ENCODE measurements around the gene NOS3. TPM values are rescaled to one million over a fixed set of nuclear protein-coding genes. Genes with fewer than 3 reads are reported as not detected.

NOS3 gene
- total and polyA plus RNA-seq, 9 of the 15 experiments (the other 6 are each of a cell fraction or from before 2014, with no cell fraction given): 1.1 to 121 (median 23.6) TPM

- TF ChIP-seq CBX8 (IDR thresholded peaks at IDR 0.05; ENCODE audit: borderline replicate concordance, extremely low read depth, low read depth, low read length, poor library complexity, severe bottlenecking): no peak
- no peak for TF ChIP-seq ILF3 (IDR thresholded peaks at IDR 0.05; ENCODE audit: borderline replicate concordance)
- peak; percentile 15; the same call in 1 of the 2 replicates for TF ChIP-seq CTBP1 (IDR thresholded peaks at IDR 0.05; ENCODE audit: borderline replicate concordance)
- TF ChIP-seq, protein P1, sequence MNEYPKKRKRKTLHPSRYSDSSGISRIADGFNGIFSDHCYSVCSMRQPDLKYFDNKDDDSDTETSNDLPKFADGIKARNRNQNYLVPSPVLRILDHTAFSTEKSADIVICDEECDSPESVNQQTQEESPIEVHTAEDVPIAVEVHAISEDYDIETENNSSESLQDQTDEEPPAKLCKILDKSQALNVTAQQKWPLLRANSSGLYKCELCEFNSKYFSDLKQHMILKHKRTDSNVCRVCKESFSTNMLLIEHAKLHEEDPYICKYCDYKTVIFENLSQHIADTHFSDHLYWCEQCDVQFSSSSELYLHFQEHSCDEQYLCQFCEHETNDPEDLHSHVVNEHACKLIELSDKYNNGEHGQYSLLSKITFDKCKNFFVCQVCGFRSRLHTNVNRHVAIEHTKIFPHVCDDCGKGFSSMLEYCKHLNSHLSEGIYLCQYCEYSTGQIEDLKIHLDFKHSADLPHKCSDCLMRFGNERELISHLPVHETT (CRISPR knock-in tag; conservative IDR thresholded peaks at IDR 0.05 in 1 of 2, IDR thresholded peaks at IDR 0.05 in 1 of 2): no peak
- TF ChIP-seq ILK (tag; IDR thresholded peaks at IDR 0.05; ENCODE audit: borderline replicate concordance, low read depth): no peak
- TF ChIP-seq HDAC2 (IDR thresholded peaks at IDR 0.05): no peak
- TF ChIP-seq ZNF551 (CRISPR knock-in tag; IDR thresholded peaks at IDR 0.05): no peak
- TF ChIP-seq HLTF (IDR thresholded peaks at IDR 0.05): no peak
- TF ChIP-seq, protein P2, sequence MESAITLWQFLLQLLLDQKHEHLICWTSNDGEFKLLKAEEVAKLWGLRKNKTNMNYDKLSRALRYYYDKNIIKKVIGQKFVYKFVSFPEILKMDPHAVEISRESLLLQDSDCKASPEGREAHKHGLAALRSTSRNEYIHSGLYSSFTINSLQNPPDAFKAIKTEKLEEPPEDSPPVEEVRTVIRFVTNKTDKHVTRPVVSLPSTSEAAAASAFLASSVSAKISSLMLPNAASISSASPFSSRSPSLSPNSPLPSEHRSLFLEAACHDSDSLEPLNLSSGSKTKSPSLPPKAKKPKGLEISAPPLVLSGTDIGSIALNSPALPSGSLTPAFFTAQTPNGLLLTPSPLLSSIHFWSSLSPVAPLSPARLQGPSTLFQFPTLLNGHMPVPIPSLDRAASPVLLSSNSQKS (CRISPR knock-in tag; IDR thresholded peaks at IDR 0.05): no peak
- TF ChIP-seq CXXC5 (CRISPR knock-in tag; IDR thresholded peaks at IDR 0.05): 0 out of 2 replicates have a peak, but pooled peaks have one; percentile 8
- TF ChIP-seq, protein P3, sequence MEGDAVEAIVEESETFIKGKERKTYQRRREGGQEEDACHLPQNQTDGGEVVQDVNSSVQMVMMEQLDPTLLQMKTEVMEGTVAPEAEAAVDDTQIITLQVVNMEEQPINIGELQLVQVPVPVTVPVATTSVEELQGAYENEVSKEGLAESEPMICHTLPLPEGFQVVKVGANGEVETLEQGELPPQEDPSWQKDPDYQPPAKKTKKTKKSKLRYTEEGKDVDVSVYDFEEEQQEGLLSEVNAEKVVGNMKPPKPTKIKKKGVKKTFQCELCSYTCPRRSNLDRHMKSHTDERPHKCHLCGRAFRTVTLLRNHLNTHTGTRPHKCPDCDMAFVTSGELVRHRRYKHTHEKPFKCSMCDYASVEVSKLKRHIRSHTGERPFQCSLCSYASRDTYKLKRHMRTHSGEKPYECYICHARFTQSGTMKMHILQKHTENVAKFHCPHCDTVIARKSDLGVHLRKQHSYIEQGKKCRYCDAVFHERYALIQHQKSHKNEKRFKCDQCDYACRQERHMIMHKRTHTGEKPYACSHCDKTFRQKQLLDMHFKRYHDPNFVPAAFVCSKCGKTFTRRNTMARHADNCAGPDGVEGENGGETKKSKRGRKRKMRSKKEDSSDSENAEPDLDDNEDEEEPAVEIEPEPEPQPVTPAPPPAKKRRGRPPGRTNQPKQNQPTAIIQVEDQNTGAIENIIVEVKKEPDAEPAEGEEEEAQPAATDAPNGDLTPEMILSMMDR (IDR thresholded peaks at IDR 0.05 in 2 of 3, conservative IDR thresholded peaks at IDR 0.05 in 1 of 3; ENCODE audit: insufficient read depth in 2 of 3, low read depth in 1 of 3, low read length in 3 of 3): no peak
- no peak for TF ChIP-seq KAT8 (IDR thresholded peaks at IDR 0.05; ENCODE audit: low read depth)
- no peak for TF ChIP-seq CEBPZ (IDR thresholded peaks at IDR 0.05; ENCODE audit: borderline replicate concordance, low read depth, low read length)
- TF ChIP-seq HNRNPUL1 (IDR thresholded peaks at IDR 0.05; ENCODE audit: low read length): no peak
- no peak for TF ChIP-seq MBD2 (IDR thresholded peaks at IDR 0.05; ENCODE audit: borderline replicate concordance, low read depth)
- TF ChIP-seq ZNF212 (CRISPR knock-in tag; IDR thresholded peaks at IDR 0.05): no peak
- TF ChIP-seq TFAP4 (CRISPR knock-in tag; IDR thresholded peaks at IDR 0.05; ENCODE audit: borderline replicate concordance): no peak
- TF ChIP-seq MYC (IDR thresholded peaks at IDR 0.05; ENCODE audit: low read depth, low read length): peak; percentile 74; the same call in 1 of the 2 replicates
- peak; percentile 86; the same call in 1 of the 2 replicates for TF ChIP-seq MYC (CRISPR knock-in tag; IDR thresholded peaks at IDR 0.05; ENCODE audit: borderline replicate concordance, low read depth)
These were observed 35.8 kb upstream of the NOS3 start (continued) for GRCh38 chr7:150954986-150955518.

Data from K562 (cell line).